ENCODE data around the gene OR4F15. TPM values are rescaled to one million over a fixed set of nuclear protein-coding genes. Genes with fewer than 3 reads are reported as not detected.
"Not testable (repeated sequence)": the region's sequence is repeated elsewhere in the genome, so short reads cannot be mapped to it uniquely, and the experiment has no call there.

Gene OR4F15
- total and polyA plus RNA-seq, 2 of the 13 experiments (the other 11 are each of a cell fraction or from before 2014, with no cell fraction given): not detected

DNA sequence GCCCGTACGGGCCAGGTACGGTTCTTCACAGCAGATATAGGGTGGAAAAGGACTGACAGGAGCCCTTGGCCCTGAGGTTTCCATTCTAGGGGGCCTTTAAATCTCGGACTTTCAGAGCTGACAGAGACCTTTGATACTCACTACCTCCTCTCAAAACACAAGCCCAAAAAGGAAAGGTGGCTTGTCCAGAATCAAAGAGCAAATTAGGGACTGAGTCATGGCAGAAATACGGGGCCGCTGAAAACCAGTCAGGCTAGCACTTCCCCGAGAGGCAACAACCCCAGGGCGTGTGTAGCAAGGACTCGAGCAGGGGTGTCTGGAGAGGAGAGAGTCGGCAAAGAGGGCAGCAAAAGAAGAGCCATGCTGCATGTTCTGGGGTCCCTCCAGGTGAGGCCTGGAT lies 33.4 kb upstream of the OR4F15 start:
- H3K4me3 ChIP-seq (replicated peaks in 1 of 3; ENCODE audit: insufficient read depth in 1 of 3, low read depth in 2 of 3, low read length in 3 of 3); ATAC-seq; H3K79me2 ChIP-seq (ENCODE audit: insufficient read depth, low read length); H3K27ac ChIP-seq (ENCODE audit: extremely low read length, insufficient read depth, low read length); DNase-seq (ENCODE audit: low spot score); H3K4me1 ChIP-seq (ENCODE audit: insufficient read depth, low read length); H3K9ac ChIP-seq (ENCODE audit: insufficient read depth, low read depth, low read length); intact Hi-C loops (cut with micrococcal nuclease; ENCODE audit: unreplicated experiment); in situ Hi-C loops (cut with HindIII; ENCODE audit: extremely low pct_ligation_motif_present, low pct_unique_long_range_greater_than_20kb); H2AFZ ChIP-seq (ENCODE audit: low read length); H4K20me1 ChIP-seq (ENCODE audit: insufficient read depth, low read length); FAIRE-seq; H3K9me3 ChIP-seq (ENCODE audit: low read length); H3K36me3 ChIP-seq (replicated peaks in 1 of 2; ENCODE audit: control insufficient read depth in 1 of 2, insufficient read depth in 2 of 2, low read length in 2 of 2); POLR2A ChIA-PET; CTCF ChIA-PET (ENCODE audit: low intra/inter-chr PET ratio, low total read pairs); BruUV-seq (replicated peaks); H3K4me2 ChIP-seq (ENCODE audit: low read depth, low read length): not testable (repeated sequence)
- H3K27me3 ChIP-seq (ENCODE audit: control insufficient read depth in 1 of 2, insufficient read depth in 2 of 2, low read length in 2 of 2): peaks cover 0 to 40% of the 10 kb centered on the region in 2 experiments; a peak in 2 of 5 replicates
- 27% methylated on average over 10 of the region's 10 CpGs for WGBS (ENCODE audit: low lambda C conversion rate)

GRCh38 chr15:101780225-101780624 lies 31.8 kb upstream of the OR4F15 start:
- DNase-seq (ENCODE audit: low spot score); H3K4me3 ChIP-seq (replicated peaks in 1 of 3; ENCODE audit: insufficient read depth in 1 of 3, low read depth in 2 of 3, low read length in 3 of 3); H2AFZ ChIP-seq (ENCODE audit: low read length); intact Hi-C loops (cut with micrococcal nuclease; ENCODE audit: unreplicated experiment); in situ Hi-C loops (cut with HindIII; ENCODE audit: extremely low pct_ligation_motif_present, low pct_unique_long_range_greater_than_20kb); H3K36me3 ChIP-seq (replicated peaks in 1 of 2; ENCODE audit: control insufficient read depth in 1 of 2, insufficient read depth in 2 of 2, low read length in 2 of 2); H3K79me2 ChIP-seq (ENCODE audit: insufficient read depth, low read length); ATAC-seq; H3K4me2 ChIP-seq (ENCODE audit: low read depth, low read length); H4K20me1 ChIP-seq (ENCODE audit: insufficient read depth, low read length); FAIRE-seq; H3K9me3 ChIP-seq (ENCODE audit: low read length); H3K27ac ChIP-seq (ENCODE audit: extremely low read length, insufficient read depth, low read length); CTCF ChIA-PET (ENCODE audit: low intra/inter-chr PET ratio, low total read pairs); BruUV-seq (replicated peaks); H3K9ac ChIP-seq (ENCODE audit: insufficient read depth, low read depth, low read length); H3K4me1 ChIP-seq (ENCODE audit: insufficient read depth, low read length); POLR2A ChIA-PET: not testable (repeated sequence)
- H3K27me3 ChIP-seq (ENCODE audit: control insufficient read depth in 1 of 2, insufficient read depth in 2 of 2, low read length in 2 of 2): peaks cover 0 to 27% of the 10 kb centered on the region in 2 experiments; a peak in 1 of 5 replicates
- 0% methylated on average over 1 of the region's 1 CpG for WGBS (ENCODE audit: low lambda C conversion rate)

- no peak for TF ChIP-seq NAIF1 (CRISPR knock-in tag; IDR thresholded peaks at IDR 0.05; ENCODE audit: borderline replicate concordance)
- TF ChIP-seq ZFP36L2 (CRISPR knock-in tag; IDR thresholded peaks at IDR 0.05): no peak
- TF ChIP-seq FOSL1 (CRISPR knock-in tag; IDR thresholded peaks at IDR 0.05; ENCODE audit: borderline replicate concordance): no peak
- TF ChIP-seq XBP1 (CRISPR knock-in tag; IDR thresholded peaks at IDR 0.05): no peak
- TF ChIP-seq SMARCE1 (IDR thresholded peaks at IDR 0.05; ENCODE audit: borderline replicate concordance): no peak
- TF ChIP-seq ZEB1 (IDR thresholded peaks at IDR 0.05; ENCODE audit: insufficient replicate concordance, low read depth): no peak
- ATAC-seq (no peak), FAIRE-seq (no peak), DNase-seq (ENCODE audit: low spot score) (no peak)
- Histone ChIP-seq H3K4me2 (ENCODE audit: low read depth, low read length) (no peak overlapping the region), H3K27me3 (ENCODE audit: control insufficient read depth in 1 of 2, insufficient read depth in 2 of 2, low read length in 2 of 2) (peaks cover 0 to 12% of the 10 kb centered on the region in 2 experiments; a peak in 1 of 5 replicates), H3K4me1 (ENCODE audit: insufficient read depth, low read length) (no peaks in the 10 kb centered on the region), H3K4me3 (replicated peaks in 1 of 3; ENCODE audit: insufficient read depth in 1 of 3, low read depth in 2 of 3, low read length in 3 of 3) (no peak overlapping the region), H3K9ac (ENCODE audit: insufficient read depth, low read depth, low read length) (no peak overlapping the region), H3K79me2 (ENCODE audit: insufficient read depth, low read length) (no peaks in the 10 kb centered on the region), H3K9me3 (ENCODE audit: low read length) (no peaks in the 10 kb centered on the region), H4K20me1 (ENCODE audit: insufficient read depth, low read length) (no peaks in the 10 kb centered on the region), H3K36me3 (replicated peaks in 1 of 2; ENCODE audit: control insufficient read depth in 1 of 2, insufficient read depth in 2 of 2, low read length in 2 of 2) (no peaks in the 10 kb centered on the region), H2AFZ (ENCODE audit: low read length) (no peak overlapping the region), H3K27ac (ENCODE audit: extremely low read length, insufficient read depth, low read length) (no peak overlapping the region)
- POLR2A ChIA-PET: no interaction called here
- in situ Hi-C loops (cut with HindIII; ENCODE audit: extremely low pct_ligation_motif_present, low pct_unique_long_range_greater_than_20kb) (no loop called here), intact Hi-C loops (cut with micrococcal nuclease; ENCODE audit: unreplicated experiment) (no loop called here)
- BruUV-seq (replicated peaks): no TSS peak
- CTCF ChIA-PET (ENCODE audit: low intra/inter-chr PET ratio, low total read pairs): no interaction called here
- 50% methylated on average over 8 of the region's 9 CpGs for WGBS (ENCODE audit: low lambda C conversion rate)
Observed at GRCh38 chr15:101781928-101782327, 30.1 kb upstream of the OR4F15 start.

All from HepG2 (cell line).